Activated CD8-positive, alpha-beta memory T cell treated with anti-CD3 and anti-CD28 coated beads, Interleukin-2, amount 50 U/mL, for 1 hour (primary cell): Measurements from ENCODE around the gene ZBTB45.

ENCODE experiments used
- DNase-seq: peaks from one replicate; pipeline ENCODE4 v3.0.0-alpha.2; 2020; ENCODE audit errors: extremely low read depth

ZBTB45 gene

DNA sequence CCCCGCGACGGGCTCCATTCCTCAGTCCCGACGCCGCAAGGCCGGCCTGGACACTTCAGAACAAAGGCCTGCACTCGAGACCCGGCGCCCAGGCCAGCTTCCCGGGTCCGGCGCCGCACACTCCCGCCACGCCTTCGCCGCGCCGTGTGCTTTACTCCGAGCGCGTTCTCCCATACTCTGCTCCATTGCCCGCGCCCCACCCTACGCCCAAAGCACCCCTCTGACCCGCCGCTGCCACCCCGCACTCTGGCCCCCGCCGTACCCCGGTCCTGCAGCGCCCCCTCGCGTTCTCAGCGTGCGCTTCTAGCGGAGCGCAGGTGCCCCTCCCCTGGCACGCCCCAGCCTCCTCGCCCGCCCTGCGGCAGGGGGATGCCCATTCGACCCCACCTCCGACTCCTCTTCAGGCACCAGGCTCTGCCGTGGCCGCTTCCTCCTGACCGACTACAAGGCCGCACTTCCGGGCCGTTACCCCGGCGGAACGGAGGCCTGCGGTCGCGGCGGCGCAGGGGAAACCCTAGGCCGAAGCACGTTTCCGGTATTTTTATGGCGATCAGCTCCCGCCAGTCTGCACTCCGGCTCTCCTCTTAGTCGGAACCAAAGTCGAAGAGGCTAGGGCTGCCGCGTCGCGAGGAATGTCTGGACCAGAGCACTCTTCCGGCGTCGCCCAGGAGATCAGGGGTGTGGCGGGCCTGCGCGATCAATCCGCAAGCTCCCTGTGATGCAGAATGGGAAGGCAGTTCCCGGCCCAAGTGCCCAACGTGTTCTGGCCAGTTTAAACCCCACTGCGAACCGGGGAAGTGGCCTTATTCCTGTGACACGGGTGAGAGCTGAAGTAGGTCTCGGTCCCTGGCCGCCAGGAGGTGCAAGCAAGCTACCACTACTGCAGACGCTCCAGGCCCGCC lies at the start of gene ZBTB45:
TSS of gene ZBTB45 (minus strand) at position 456 of the 902 bp plus-strand sequence. CDS start 2,137 bp downstream, outside the sequence.
- peak; percentile 72 for DNase-seq

DNA sequence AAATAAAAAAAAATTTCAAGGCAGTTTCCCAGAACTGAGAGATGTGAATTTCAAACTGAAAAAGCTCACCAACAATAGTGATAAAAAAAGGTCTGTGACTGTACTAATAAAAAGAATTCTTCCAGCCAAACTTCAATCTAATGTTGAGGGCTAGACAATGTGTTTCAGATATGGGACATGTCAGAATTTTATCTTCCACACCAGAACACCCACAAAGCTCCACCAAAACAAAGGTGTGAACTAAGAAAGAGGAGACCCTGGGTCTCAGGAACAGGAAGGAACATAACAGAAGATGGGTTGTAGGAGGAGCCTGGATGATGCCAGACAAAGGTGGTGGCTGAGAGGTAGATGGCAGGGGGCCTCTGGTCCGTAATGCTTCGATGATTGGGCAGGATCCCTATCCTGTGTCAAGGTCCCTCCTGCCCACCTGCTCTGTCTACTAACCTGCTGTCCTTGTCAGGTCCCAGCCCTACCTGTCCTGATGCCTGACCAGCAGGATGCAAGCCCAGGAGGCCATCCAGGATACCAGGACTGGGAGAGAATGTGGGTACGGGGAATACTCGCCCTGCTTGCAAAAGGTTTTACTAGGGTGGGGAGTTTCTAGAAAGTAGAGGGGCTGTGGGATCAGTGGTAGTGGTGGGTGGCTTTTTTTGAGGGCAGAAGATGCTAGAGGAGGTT lies 49.0 kb upstream of the ZBTB45 start:
- DNase-seq, result no peak

DNA sequence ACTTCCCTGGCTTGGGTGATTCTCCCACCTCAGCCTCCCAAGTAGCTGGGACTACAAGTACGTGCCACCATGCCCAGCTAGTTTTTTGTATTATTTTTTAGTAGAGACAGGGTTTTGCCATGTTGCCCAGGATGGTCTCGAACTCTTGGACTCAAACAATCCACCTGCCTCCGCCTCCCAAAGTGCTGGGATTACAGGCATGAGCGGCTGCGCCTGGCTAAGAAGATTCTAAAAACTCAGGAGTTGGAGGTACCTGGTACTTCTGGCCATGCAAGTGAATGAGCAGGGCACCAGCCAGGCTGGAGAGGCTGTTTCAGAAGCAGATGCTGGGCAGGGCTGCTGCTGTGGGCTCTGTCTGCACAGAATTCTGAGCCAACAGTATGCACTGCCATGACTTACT lies 47.4 kb upstream of the ZBTB45 start:
- no peak for DNase-seq

DNA sequence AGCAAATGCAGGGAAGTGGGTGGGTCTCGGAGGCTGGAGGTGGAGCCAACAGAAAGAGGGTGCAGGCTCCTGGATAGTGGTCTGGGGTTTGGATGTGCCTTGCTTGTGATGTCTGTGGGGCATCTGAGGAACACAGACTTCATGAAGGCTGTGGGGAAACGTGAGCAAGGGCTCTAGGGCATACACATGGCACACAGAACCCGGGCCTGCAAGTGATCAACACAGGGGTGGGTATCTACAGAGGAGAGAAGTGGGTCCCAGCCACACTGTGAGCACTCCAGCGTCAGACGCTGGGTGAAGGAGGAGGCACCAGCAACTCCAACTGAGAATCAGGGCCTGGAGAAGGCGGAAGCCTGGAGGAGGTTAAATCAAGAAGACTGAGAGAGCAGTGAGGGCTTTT lies 44.2 kb upstream of the ZBTB45 start:
- no peak for DNase-seq

GRCh38 chr19:58563034-58563573 lies 43.5 kb upstream of the ZBTB45 start:
- DNase-seq, result no peak

DNA sequence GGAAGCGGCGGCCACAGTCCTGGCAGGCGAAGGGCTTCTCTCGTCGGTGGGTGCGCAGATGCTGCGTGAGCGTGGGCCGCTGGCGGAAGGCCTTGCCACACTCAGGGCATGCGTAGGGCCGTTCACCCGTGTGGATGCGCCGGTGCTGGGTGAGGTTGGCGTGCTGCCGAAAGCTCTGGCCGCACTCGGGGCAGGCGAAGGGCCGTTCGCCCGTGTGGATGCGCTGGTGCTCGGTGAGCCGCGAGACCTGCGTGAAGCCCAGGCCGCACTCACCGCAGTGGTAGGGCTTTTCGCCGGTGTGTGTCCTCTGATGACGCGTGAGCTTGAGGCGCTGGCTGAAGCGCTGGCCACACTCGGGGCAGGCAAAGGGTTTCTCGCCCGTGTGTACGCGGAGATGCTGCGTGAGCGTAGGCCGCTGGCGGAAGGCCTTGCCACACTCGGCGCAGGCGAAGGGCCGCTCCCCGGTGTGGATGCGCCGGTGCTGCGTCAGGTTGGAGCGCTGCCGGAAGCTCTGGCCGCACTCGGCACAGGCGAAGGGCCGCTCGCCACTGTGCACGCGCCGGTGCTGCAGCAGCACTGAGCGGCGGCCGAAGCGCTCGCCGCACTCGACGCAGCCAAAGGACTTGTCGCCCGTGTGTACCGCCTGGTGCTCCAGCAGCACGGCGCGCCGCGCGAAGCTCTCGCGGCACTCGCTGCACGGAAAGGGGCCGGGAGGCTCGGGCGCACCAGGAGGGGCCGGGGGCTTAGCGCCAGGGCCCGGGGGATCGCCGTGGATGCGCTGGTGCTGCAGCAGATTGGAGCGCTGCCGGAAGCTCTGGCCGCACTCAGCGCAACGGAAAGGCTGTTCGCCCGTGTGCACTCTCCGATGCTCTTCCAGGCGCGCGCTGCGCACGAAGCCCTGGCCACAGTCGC lies 42.8 kb upstream of the ZBTB45 start:
- DNase-seq, result no peak

GRCh38 chr19:58561373-58562121 lies 41.9 kb upstream of the ZBTB45 start:
- DNase-seq, result no peak

DNA sequence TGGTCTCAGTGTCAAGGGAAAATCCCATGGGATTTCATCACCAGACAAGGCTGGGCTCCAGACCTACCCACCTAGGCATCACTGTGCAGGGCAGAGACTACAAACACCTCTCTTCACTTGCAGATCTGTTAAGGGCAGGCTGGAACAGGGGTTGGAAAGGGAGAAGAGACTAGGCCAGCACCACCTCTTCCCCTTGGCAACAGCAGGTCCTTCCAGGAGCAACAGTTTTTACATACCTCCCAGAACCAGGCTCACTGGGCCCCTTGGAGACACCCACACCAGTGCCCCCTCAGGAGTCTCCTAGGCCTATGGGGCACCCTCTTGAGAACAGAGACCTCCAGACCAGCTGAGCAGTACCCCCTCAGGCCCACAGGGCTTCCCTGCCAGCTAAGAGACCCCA lies 41.3 kb upstream of the ZBTB45 start:
- DNase-seq, result no peak

- DNase-seq, result no peak
These were observed 40.6 kb upstream of the ZBTB45 start for GRCh38 chr19:58560007-58560887.

- no peak for DNase-seq
These were observed 39.8 kb upstream of the ZBTB45 start for GRCh38 chr19:58559275-58560006.

GRCh38 chr19:58558623-58559274 lies 39.1 kb upstream of the ZBTB45 start:
- peak; percentile 98 for DNase-seq

DNA sequence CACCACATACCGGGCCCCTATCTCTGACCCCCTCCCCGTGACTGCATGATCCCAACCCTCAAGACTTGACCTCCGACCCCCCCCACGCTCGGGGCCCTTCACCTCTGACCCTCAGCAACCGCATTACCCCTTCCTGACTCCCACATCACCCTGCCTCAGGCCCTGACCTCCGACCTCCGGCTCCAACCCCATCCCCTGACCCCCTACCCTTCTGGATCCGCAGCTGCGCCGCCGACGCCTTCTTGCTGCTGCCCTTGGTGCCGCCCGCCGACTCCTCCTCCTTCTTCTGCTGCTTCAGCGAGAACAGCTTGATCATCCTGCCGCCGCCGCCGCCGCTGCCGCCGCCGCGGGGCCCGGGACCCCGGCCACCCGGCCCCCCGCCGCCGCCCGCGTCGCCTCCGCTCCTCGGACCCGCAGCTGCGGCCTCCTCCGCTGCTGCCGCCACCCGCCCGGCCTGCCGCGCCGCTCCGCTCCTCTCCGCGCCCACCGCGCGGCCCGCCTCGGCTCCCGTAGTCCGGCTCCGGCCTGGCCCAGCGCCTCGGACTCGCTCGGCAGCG lies 38.5 kb upstream of the ZBTB45 start, which contains the start of gene UBE2M:
TSS of gene UBE2M (minus strand) at position 546 of the 557 bp plus-strand sequence. CDS start at position 316, 230 bp downstream.
- no peak for DNase-seq

GRCh38 chr19:58557221-58558065 lies 37.8 kb upstream of the ZBTB45 start:
- no peak for DNase-seq

- DNase-seq, result no peak
These were observed 37.1 kb upstream of the ZBTB45 start for GRCh38 chr19:58556622-58557220.

DNA sequence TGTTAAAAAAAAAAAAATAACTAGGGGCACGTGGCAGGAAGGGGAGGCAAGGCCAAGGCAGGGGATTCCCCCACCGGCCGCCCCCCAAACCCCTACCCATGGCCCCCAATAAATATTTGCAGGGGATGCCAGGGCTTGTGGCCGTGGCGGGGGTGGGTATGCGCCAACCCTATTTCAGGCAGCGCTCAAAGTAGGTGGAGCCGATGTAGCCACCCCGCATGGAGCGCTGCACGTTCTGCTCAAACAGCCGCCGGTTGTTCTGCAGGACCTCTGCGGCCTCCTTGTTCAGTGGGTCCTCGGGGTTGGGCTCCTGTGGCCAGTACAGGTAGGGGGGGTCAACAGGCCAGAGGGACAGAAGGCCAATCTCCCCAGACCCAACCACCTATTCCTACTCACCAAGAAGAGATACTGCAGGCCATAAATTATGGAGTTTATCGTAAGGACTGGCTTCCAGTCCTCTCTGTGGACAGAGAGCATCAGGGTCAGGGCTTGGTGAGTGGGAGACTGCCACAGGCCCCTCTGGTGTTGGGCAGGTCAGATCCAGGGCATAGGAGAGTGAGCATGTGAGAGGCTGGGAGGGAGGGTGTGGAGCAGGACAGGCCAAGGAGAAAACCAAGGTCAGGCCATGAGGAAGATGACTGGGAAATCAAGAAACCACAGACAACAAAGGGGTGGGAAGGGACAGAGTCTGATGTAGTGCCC lies 36.5 kb upstream of the ZBTB45 start:
- no peak for DNase-seq

DNA sequence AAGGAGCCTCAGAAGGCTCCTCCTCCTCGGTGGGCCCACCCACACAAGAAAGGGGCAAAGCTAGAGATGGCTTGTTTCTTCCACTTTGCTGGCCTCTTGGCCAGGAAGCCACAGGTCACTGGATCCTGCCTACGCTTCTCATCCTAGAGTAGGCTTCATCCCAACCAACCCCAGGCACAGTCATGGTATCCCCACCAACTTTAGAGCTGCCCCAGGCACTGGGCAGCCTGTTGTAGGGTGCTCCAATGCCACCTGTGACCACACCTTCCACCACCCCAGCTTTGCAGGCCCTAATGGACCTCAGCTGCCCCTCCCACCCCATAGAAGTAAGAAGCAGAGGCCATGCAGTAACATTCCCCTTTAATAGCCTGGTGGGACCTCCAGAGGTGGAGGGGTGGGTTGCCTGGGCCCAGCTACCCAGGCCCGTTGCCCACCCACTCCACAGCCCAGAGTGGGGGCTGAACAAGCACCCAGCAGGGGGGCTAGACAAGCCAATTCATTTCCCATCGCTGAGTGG lies 35.8 kb upstream of the ZBTB45 start:
- DNase-seq, result no peak
